ENCODE data around the gene MED12L. TPM values are rescaled to one million over a fixed set of nuclear protein-coding genes. Genes with fewer than 3 reads are reported as not detected.
A peak's percentile ranks its signal among the peaks of the same experiment; 100 is the strongest.
"Not testable (repeated sequence)": the region's sequence is repeated elsewhere in the genome, so short reads cannot be mapped to it uniquely, and the experiment has no call there.

MED12L gene, protein sequence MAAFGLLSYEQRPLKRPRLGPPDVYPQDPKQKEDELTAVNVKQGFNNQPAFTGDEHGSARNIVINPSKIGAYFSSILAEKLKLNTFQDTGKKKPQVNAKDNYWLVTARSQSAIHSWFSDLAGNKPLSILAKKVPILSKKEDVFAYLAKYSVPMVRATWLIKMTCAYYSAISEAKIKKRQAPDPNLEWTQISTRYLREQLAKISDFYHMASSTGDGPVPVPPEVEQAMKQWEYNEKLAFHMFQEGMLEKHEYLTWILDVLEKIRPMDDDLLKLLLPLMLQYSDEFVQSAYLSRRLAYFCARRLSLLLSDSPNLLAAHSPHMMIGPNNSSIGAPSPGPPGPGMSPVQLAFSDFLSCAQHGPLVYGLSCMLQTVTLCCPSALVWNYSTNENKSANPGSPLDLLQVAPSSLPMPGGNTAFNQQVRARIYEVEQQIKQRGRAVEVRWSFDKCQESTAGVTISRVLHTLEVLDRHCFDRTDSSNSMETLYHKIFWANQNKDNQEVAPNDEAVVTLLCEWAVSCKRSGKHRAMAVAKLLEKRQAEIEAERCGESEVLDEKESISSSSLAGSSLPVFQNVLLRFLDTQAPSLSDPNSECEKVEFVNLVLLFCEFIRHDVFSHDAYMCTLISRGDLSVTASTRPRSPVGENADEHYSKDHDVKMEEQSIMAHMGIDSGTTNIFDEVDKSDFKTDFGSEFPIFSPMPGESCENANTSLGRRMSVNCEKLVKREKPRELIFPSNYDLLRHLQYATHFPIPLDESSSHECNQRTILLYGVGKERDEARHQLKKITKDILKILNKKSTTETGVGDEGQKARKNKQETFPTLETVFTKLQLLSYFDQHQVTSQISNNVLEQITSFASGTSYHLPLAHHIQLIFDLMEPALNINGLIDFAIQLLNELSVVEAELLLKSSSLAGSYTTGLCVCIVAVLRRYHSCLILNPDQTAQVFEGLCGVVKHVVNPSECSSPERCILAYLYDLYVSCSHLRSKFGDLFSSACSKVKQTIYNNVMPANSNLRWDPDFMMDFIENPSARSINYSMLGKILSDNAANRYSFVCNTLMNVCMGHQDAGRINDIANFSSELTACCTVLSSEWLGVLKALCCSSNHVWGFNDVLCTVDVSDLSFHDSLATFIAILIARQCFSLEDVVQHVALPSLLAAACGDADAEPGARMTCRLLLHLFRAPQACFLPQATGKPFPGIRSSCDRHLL (N-terminal part only)
- 10 to 100 TPM in 2 of 12 donors, 1 to 10 TPM in 9, not detected in 1; 5.6 to 13.4 (median 8.3) TPM for polyA plus RNA-seq (ENCODE audit: insufficient read length in 12 of 12)
- long read RNA-seq, donor 1 = 0 reads
- long read RNA-seq, donor 2, partial matches to known transcripts = 0 of 1 reads
- long read RNA-seq, donor 2, other reads (novel, unspliced or antisense) = 0 of 1 reads
- long read RNA-seq, donor 3 = 0 reads
- long read RNA-seq, donor 4 = 0 reads
- long read RNA-seq, donor 5, partial matches to known transcripts = 38 of 38 reads
- long read RNA-seq, donor 5, other reads (novel, unspliced or antisense) = 0 of 38 reads
- long read RNA-seq, donor 6 = 0 reads
- long read RNA-seq, donor 7 = 0 reads
- long read RNA-seq, donor 8 = 0 reads
- long read RNA-seq, donor 9, partial matches to known transcripts = 12 of 12 reads
- long read RNA-seq, donor 9, other reads (novel, unspliced or antisense) = 0 of 12 reads
- long read RNA-seq, donor 10 = 0 reads
- long read RNA-seq, donor 11 = 0 reads

DNA sequence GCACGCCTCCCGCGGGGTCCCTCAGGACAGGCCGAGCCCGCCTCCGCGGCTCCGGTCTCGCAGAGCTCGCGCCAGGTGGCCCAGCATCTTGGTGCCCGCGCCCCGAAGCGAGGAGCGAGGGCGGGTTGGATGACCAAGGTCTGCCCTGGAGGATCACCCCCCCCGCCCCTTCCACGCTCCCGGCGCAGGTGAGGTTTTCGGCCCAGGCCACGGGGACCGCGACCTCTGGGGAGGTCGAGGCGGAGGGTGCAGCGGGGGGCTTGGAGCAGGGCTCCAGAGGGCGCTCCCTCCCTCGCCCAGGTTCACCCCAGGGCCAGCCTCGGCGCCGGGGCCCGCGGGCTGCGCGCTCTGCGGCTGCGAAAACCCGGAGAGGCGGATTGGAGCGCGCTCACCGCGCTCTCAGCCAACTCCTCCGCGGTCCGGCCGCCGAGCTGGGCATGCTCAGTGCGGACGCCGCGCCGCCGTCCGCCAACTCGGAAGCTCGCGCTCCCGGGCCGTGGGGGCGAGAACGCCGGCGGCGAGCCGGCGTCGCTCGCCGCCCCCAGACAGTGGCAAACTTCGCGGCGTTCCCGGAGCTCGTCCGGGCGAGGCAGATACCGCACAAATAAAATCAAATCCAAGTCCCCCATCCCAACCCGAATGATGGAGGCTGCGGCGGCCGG is at the start of gene MED12L:
Gene MED12L, plus strand, starts transcription at position 438 of the 662 bp plus-strand sequence. CDS start 1,263 bp downstream, outside the sequence.
- DNase-seq = peak; percentile 81

DNA sequence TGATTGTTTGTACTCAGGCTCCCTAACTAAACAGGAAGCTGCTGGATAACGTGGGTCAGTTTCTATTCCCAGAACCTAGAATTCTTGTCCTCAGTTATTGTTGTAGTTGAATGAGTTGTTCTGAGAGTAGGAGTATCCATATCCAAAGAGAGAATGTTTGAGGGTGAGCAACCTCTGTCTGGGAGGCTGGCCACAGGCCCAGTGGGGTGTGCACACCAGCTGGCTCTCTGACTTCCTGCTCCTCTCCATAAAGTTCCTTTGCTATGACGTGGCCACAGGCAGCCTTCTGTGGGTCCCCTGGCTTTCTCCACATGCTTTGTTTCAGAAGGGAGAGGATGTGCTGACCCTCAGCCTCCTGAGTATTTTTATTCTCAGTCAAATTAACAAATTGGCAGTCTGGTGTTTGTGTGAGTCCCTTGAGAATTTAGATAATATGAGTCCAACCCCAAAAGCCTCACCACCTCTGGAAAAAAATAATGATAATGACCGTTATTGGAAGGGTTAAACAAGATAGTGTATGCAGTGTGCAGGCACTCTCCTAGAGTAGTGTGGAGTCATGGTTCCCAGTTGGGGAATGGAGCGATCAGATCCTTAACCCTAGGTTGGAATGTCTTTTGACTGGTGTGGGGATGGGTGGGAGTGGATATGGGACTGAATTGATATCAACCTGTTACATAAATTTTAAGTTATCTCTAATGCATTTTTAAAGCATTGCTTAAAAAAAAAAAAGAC is 47.6 kb upstream of the MED12L start:
- DNase-seq = peak; percentile 62

- DNase-seq = no peak
These were observed 40.8 kb upstream of the MED12L start for GRCh38 chr3:151044706-151045105.

DNA sequence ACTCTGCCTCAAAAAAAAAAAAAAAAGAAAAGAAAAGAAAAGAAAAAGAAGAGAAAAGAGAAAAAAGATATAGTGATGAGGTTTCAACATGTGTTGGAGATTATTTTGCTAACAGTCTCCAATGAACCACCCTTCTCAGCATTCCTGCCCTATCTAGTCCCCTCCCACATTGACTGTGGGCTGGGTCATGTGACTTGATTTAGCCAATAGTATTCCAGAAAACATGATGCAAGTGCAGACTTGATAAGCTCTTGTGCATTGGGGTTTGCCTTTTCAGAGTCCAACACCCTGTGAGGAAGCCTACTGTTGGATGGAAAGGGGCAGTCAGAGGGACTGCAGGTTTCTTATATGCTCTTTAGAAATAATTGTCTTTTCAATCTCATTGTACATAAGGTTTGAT is 37.8 kb upstream of the MED12L start:
- no peak for DNase-seq

DNA sequence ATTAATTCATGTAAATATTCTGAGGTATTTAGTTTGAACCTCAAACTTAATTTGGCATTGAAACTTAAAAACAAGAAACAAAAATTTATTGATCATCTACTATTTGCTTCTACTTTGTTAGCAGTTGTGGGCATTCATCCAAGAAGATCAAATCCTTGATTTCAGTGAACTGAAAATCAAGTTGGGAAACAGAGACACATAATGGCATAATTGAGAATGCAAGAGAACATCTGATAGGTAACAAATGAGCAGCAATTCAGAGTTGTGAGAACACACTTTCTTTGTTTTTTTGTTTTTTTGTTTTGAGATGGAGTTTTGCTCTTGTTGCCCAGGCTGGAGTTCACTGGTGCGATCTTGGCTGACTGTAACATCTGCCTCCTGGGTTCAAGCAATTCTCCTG is 33.9 kb upstream of the MED12L start:
- DNase-seq = no peak

DNA sequence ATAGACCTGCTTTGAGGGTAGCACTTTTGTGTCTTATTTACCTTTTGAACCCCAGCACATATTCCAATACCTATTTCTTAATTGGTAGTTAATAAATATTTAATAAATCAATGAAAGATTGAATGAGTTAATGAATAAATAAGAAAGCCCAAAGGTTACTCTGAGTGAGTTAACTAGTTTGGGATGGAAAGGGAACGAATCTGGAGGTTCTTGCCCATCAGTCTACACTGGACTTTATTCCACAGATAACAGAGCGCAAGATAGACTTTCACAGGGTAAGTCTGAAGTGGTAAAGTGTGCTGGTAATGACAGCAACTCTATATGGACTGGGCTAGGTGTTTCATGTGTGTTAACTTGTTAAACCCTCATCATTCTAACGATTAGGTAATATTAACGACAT is 33.1 kb upstream of the MED12L start:
- DNase-seq = no peak

GRCh38 chr3:151052756-151053155 is 32.7 kb upstream of the MED12L start:
- DNase-seq = no peak

DNA sequence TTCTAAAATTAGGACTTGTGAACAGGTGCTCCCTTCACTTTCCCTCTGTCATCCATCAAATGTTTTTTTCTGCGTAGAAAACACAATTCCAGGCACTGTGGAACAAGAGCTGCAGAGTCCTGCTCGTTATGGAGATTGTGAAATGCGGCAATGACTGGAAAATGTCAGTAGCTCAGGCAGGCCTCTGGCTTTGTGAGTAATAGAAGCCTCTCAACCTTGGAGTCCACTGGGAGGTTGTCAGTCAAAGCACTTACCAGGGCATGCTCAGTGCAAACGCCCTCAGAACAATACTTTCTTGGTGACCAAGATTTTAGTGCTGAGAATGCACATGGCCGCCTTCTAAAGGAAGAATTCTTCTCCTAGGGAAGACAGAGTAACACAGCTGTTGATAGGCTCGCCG is 26.7 kb upstream of the MED12L start:
- DNase-seq = no peak

DNA sequence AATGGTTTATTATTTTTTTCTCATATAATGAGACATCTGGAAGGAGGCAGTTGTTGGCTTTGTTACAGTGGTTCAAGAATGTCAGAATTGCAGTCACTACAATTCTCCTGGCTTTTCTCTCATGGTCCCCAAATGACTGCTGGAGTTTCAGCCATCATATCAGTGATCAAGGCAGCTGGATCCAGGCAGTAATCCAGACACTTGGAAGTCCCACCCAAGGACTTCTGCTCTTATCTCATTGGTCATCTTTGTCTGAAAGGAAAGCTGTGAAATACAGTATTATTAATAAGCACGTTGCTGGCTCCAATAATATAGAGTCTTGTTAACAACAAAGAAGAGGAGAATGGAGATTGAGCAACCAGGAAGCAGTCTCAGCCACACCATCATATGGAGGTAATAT is 22.9 kb upstream of the MED12L start:
- peak; percentile 77 for DNase-seq

DNA sequence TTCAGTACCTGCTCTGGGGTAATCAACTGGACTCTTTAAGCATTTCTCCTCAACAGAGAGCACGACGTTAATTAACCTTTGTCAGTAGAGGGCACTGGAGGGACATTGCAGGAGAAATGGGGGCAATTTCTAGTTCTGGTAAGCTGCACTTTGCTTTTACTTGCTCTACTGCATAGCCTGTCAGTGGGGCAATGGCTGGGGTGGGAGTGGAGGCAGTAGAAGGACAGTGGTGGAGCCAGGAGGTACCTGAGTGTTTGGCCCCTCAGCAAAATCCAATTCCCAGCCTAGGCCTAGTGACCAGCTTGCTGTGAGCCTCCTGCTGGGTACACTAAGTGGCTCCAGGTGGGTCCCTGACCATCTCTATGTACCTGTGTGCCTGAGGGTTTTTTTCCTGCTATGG is 18.3 kb upstream of the MED12L start:
- DNase-seq = no peak

DNA sequence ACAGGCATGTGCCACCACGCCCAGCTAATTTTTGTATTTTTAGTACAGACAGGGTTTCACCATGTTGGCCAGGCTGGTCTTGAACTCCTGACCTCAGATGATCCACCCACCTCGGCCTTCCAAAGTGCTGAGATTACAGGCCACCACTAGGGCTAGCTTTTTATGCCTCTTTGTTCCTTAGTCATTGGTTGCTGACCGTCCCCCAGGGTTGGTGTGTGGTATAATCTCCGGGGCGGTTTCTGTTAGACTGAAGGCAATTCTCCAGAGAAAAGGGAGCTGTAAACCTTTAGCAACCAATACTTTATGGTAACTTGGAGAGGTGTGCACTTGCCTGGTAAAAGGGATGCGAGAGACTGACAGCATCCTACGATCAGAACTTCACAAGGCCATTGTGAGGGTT is 12.6 kb upstream of the MED12L start:
- not testable (repeated sequence) for DNase-seq

DNA sequence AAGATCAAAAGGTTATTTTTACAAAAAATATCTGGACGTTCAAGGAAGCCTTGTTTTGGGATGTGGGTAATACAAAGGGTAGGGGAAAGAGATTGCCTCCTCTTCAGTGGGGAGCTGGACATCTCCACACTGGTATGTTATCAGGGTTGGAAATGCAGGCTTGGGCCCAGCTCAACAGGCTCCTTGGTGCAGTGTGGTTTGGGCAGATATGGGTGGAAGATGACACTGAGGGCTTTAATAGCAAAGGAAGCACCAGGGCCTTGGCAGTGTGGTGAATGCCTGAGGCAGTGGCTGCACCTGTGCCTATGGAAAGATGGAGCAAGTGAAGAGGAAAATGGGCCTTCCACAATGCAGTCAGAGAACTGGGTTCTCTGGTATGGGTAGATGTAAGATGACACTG is 11.2 kb upstream of the MED12L start:
- DNase-seq = no peak

GRCh38 chr3:151075869-151076562 is 9.4 kb upstream of the MED12L start:
- DNase-seq = no peak

- DNase-seq = no peak
These were observed 8.8 kb upstream of the MED12L start for GRCh38 chr3:151076626-151077025.

DNA sequence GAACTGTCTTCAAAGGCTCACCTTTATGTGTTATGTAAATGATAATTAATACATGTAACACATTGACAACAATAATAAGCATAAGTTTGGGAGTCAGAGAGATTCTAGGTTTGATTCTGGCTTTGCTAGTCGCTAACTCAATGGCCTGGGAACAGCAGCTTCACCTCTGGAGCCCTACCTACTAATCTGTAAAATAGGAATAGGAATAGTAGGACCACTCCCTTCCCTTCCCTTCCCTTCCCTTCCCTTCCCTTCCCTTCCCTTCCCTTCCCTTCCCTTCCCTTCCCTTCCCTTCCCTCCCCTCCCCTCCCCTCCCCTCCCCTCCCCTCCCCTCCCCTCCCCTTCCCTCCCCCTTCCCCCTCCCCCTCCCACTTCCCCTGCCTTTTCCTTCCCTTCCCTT is 4.4 kb upstream of the MED12L start:
- DNase-seq = not testable (repeated sequence)

DNA sequence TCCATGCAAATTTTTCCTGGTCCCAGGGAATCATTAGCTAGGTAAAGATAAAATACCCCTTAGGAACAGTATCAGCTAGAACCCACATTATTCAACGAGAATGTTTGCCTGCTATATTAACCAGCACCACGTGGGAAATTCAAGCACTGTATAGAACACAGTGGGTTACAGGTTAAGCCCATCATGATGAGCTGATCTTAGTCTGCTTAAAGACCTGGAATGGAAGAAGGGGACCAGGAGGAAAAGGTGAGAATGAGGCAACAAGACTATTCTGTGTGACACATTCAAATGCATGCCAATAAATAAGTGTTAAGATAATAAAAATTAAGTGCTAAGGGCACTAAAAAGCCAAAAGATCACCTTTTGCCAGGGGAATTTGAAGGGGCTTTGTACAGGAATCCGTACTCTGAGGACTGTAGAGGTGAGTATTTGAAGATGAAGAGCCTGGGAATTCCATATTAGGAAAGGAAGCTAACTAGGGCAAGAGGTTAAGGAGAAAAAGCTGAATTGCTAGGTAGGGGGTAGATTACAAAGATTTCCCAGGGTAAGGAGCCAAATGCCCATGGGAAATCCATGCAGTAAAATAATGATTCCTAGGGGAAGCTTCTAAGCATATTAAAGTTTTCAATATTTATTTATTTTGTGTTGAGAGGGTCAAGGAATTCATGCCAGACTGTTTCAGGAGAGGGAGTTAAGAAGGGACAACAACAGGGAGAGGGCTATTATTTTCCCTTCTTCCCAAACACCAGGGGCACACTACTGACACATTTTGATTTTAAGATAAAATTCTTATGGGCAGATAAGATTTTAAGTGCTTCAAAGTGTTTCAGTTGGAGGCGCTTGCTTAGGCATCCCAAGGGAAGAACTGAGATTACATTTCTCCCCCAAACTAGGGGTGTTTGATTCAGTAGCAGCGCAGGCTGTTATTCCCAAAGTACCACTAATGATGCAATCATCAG is 2.3 kb upstream of the MED12L start:
- DNase-seq = no peak

DNA sequence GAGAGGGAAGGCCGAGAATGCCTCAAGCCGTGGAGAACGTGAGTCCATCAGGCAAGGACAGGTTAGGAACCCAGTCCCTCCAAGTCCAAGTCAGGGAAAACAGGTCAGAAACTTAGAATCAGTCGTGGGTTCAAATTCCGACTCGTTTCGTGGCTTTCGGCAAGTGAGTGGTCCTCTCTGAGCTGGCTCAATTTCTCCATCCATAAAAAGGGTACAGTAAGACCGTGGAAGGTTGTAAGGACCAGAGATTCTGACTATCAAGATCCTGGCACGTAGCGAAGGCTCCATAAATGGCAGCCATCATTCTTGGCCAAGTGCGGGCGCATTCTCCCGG is 604 bp upstream of the MED12L start:
- DNase-seq = no peak

DNA sequence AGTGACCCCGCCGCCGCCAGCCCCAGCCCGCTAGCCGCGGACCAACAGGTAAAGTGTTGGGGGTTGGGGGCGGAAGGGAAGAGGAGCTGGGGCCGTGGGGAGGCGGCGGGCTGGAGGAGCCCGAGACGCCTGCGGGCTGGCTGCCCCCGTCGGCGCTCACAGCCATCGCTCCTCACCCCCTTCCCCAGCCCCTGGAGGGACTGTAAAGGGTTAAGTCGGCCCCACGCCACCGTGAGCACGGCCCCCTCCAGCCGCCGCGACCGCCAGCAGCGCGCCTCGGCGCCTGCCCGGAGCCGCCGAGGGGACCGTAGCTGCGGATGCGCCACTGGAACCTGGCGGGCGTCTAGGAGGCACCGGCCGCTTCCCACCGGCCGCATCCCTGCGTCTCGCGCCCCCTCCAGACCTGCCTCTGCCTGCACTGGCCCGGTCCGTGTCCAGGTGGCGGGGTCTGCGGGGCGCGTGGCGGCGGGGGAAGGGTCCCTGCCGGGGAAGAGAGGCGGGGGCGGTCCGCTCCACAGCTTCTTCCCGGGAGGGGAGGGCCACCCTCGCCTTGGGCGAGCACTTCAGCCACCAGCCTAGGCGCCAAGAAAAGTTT is 522 bp downstream of the MED12L start:
- peak; percentile 31 for DNase-seq

Data from muscle of arm (tissue), 14 donors.